ENCODE measurements around the gene TBX18. TPM values are rescaled to one million over a fixed set of nuclear protein-coding genes. Genes with fewer than 3 reads are reported as not detected.

Gene TBX18
- total and polyA plus RNA-seq, 4 donors = 7.9 to 32.8 (median 19.0) TPM

- no peaks in the 10 kb centered on the region for H3K36me3 ChIP-seq (ENCODE audit: control insufficient read depth, insufficient read depth, low read length)
- H3K27ac ChIP-seq (ENCODE audit: low read depth, low read length) = no peak overlapping the region
- no peaks in the 10 kb centered on the region for H3K9me3 ChIP-seq (ENCODE audit: control insufficient read depth, insufficient read depth, low read length)
- WGBS (ENCODE audit: insufficient coverage) = 82% methylated on average over 4 of the region's 4 CpGs
- DNase-seq (ENCODE audit: low read depth in 4 of 6, low spot score in 6 of 6) = no peak
- no peaks in the 10 kb centered on the region for H3K27me3 ChIP-seq (ENCODE audit: control insufficient read depth, insufficient read depth, low read length)
- H3K4me3 ChIP-seq (ENCODE audit: low read depth, low read length) = no peak overlapping the region
- H3K4me1 ChIP-seq (ENCODE audit: control insufficient read depth, insufficient read depth, low read length) = no peaks in the 10 kb centered on the region
These were observed 99.0 kb downstream of the TBX18 start for GRCh38 chr6:84665401-84665800.

DNA sequence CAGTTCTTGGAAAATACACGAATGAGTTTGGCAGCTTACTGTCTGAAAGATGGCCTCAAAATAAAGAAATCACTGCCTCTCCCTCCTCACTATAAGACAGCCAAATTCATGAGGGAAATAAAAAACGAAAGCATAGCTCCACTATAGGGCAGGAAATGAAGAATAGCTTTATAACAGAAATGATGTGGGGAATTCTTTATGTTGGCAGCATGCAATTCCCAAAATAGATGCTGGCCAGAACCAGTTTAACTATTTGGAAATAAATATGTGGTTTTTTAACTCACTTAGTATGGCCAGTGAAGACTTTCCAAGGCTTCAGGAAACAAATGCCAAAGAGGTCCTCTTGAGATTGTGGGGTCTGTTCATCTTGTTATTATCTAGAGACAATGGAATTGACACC is 100.5 kb downstream of the TBX18 start:
- Histone ChIP-seq H3K4me3 (ENCODE audit: low read depth, low read length) (no peak overlapping the region), H3K4me1 (ENCODE audit: control insufficient read depth, insufficient read depth, low read length) (no peaks in the 10 kb centered on the region), H3K36me3 (ENCODE audit: control insufficient read depth, insufficient read depth, low read length) (no peaks in the 10 kb centered on the region), H3K9me3 (ENCODE audit: control insufficient read depth, insufficient read depth, low read length) (no peaks in the 10 kb centered on the region), H3K27me3 (ENCODE audit: control insufficient read depth, insufficient read depth, low read length) (no peaks in the 10 kb centered on the region), H3K27ac (ENCODE audit: low read depth, low read length) (no peak overlapping the region)
- WGBS (ENCODE audit: insufficient coverage) = no CpG with 5 or more reads among the region's 2 CpGs
- DNase-seq (ENCODE audit: low read depth in 4 of 6, low spot score in 6 of 6) = peak in 1 of 6 donors; percentile 18

GRCh38 chr6:84657486-84657885 is 106.9 kb downstream of the TBX18 start:
- WGBS (ENCODE audit: insufficient coverage) = 100% methylated on average over 1 of the region's 2 CpGs
- Histone ChIP-seq H3K27ac (ENCODE audit: low read depth, low read length) (no peak overlapping the region), H3K4me3 (ENCODE audit: low read depth, low read length) (no peak overlapping the region)

GRCh38 chr6:84657025-84657424 is 107.4 kb downstream of the TBX18 start:
- Histone ChIP-seq H3K27me3 (ENCODE audit: control insufficient read depth, insufficient read depth, low read length) (no peaks in the 10 kb centered on the region), H3K4me1 (ENCODE audit: control insufficient read depth, insufficient read depth, low read length) (no peaks in the 10 kb centered on the region)

More at GRCh38 chr6:84657486-84657885, 106.9 kb downstream of the TBX18 start:
- no peaks in the 10 kb centered on the region for H3K27me3 ChIP-seq (ENCODE audit: control insufficient read depth, insufficient read depth, low read length)
- no peaks in the 10 kb centered on the region for H3K36me3 ChIP-seq (ENCODE audit: control insufficient read depth, insufficient read depth, low read length)
- H3K4me1 ChIP-seq (ENCODE audit: control insufficient read depth, insufficient read depth, low read length) = no peaks in the 10 kb centered on the region
- no peaks in the 10 kb centered on the region for H3K9me3 ChIP-seq (ENCODE audit: control insufficient read depth, insufficient read depth, low read length)
- DNase-seq (ENCODE audit: low read depth in 4 of 6, low spot score in 6 of 6) = no peak

DNA sequence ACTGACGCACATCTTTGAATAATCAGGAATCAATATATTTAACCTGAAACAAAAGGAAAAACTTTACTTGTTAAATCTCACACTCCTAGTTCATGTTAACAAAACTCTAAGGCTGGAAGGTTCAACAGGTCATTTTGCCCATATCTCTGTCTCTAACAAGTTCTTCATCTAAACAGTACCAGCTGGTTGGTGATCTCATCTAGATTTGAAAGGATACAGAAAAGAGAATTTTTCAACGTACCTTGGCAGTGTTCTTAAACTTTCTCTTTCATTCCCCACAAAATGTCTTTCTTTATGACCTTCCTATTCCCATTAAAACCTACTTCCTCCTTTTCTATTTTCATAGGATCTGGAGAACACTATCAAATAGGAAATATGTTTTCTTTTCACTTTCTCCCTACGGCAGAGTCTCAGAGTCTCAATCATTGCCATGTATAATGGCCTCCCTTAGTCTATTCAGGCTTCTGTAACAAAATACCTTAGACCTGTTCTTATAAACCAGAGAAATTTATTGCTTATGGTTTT is 111.3 kb downstream of the TBX18 start:
- Histone ChIP-seq H3K9me3 (ENCODE audit: control insufficient read depth, insufficient read depth, low read length) (no peaks in the 10 kb centered on the region), H3K4me1 (ENCODE audit: control insufficient read depth, insufficient read depth, low read length) (no peaks in the 10 kb centered on the region), H3K36me3 (ENCODE audit: control insufficient read depth, insufficient read depth, low read length) (no peaks in the 10 kb centered on the region), H3K27me3 (ENCODE audit: control insufficient read depth, insufficient read depth, low read length) (no peaks in the 10 kb centered on the region), H3K27ac (ENCODE audit: low read depth, low read length) (no peak overlapping the region), H3K4me3 (ENCODE audit: low read depth, low read length) (no peak overlapping the region)
- no CpG with 5 or more reads among the region's 3 CpGs for WGBS (ENCODE audit: insufficient coverage)
- no peak for DNase-seq (ENCODE audit: low read depth in 4 of 6, low spot score in 6 of 6)

More at GRCh38 chr6:84657025-84657424, 107.4 kb downstream of the TBX18 start:
- Histone ChIP-seq H3K36me3 (ENCODE audit: control insufficient read depth, insufficient read depth, low read length) (no peaks in the 10 kb centered on the region), H3K27ac (ENCODE audit: low read depth, low read length) (no peak overlapping the region), H3K9me3 (ENCODE audit: control insufficient read depth, insufficient read depth, low read length) (no peaks in the 10 kb centered on the region), H3K4me3 (ENCODE audit: low read depth, low read length) (no peak overlapping the region)
- no peak for DNase-seq (ENCODE audit: low read depth in 4 of 6, low spot score in 6 of 6)
- WGBS (ENCODE audit: insufficient coverage) = 88% methylated on average over 1 of the region's 2 CpGs

- DNase-seq (ENCODE audit: low read depth in 4 of 6, low spot score in 6 of 6) = peak in 2 of 6 donors; percentile 15 to 60
- no peak overlapping the region for H3K4me3 ChIP-seq (ENCODE audit: low read depth, low read length)
- no peaks in the 10 kb centered on the region for H3K9me3 ChIP-seq (ENCODE audit: control insufficient read depth, insufficient read depth, low read length)
- no peaks in the 10 kb centered on the region for H3K36me3 ChIP-seq (ENCODE audit: control insufficient read depth, insufficient read depth, low read length)
- 40% methylated on average over 1 of the region's 3 CpGs for WGBS (ENCODE audit: insufficient coverage)
- no peak overlapping the region for H3K27ac ChIP-seq (ENCODE audit: low read depth, low read length)
- H3K4me1 ChIP-seq (ENCODE audit: control insufficient read depth, insufficient read depth, low read length) = no peaks in the 10 kb centered on the region
- H3K27me3 ChIP-seq (ENCODE audit: control insufficient read depth, insufficient read depth, low read length) = no peaks in the 10 kb centered on the region
These were observed 111.9 kb downstream of the TBX18 start for GRCh38 chr6:84652356-84653026.

- no peak for DNase-seq (ENCODE audit: low read depth in 4 of 6, low spot score in 6 of 6)
- WGBS (ENCODE audit: insufficient coverage) = no CpG with 5 or more reads among the region's 1 CpG
These were observed 112.8 kb downstream of the TBX18 start for GRCh38 chr6:84651583-84651982.

GRCh38 chr6:84648444-84648843 is 116.0 kb downstream of the TBX18 start:
- H3K27me3 ChIP-seq (ENCODE audit: control insufficient read depth, insufficient read depth, low read length) = no peaks in the 10 kb centered on the region
- H3K36me3 ChIP-seq (ENCODE audit: control insufficient read depth, insufficient read depth, low read length) = no peaks in the 10 kb centered on the region
- H3K9me3 ChIP-seq (ENCODE audit: control insufficient read depth, insufficient read depth, low read length) = no peaks in the 10 kb centered on the region
- no peak overlapping the region for H3K4me3 ChIP-seq (ENCODE audit: low read depth, low read length)
- H3K4me1 ChIP-seq (ENCODE audit: control insufficient read depth, insufficient read depth, low read length) = no peaks in the 10 kb centered on the region
- H3K27ac ChIP-seq (ENCODE audit: low read depth, low read length) = no peak overlapping the region
- DNase-seq (ENCODE audit: low read depth in 4 of 6, low spot score in 6 of 6) = no peak

More at GRCh38 chr6:84651583-84651982, 112.8 kb downstream of the TBX18 start:
- Histone ChIP-seq H3K27me3 (ENCODE audit: control insufficient read depth, insufficient read depth, low read length) (no peaks in the 10 kb centered on the region), H3K4me3 (ENCODE audit: low read depth, low read length) (no peak overlapping the region), H3K4me1 (ENCODE audit: control insufficient read depth, insufficient read depth, low read length) (no peaks in the 10 kb centered on the region), H3K9me3 (ENCODE audit: control insufficient read depth, insufficient read depth, low read length) (no peaks in the 10 kb centered on the region), H3K36me3 (ENCODE audit: control insufficient read depth, insufficient read depth, low read length) (no peaks in the 10 kb centered on the region), H3K27ac (ENCODE audit: low read depth, low read length) (no peak overlapping the region)

GRCh38 chr6:84645563-84646266 is 118.7 kb downstream of the TBX18 start:
- 60% methylated on average over 1 of the region's 4 CpGs for WGBS (ENCODE audit: insufficient coverage)
- H3K4me1 ChIP-seq (ENCODE audit: control insufficient read depth, insufficient read depth, low read length) = no peaks in the 10 kb centered on the region
- no peak overlapping the region for H3K4me3 ChIP-seq (ENCODE audit: low read depth, low read length)
- no peaks in the 10 kb centered on the region for H3K27me3 ChIP-seq (ENCODE audit: control insufficient read depth, insufficient read depth, low read length)
- no peaks in the 10 kb centered on the region for H3K36me3 ChIP-seq (ENCODE audit: control insufficient read depth, insufficient read depth, low read length)
- H3K9me3 ChIP-seq (ENCODE audit: control insufficient read depth, insufficient read depth, low read length) = no peaks in the 10 kb centered on the region
- no peak for DNase-seq (ENCODE audit: low read depth in 4 of 6, low spot score in 6 of 6)
- no peak overlapping the region for H3K27ac ChIP-seq (ENCODE audit: low read depth, low read length)

GRCh38 chr6:84645000-84645399 is 119.4 kb downstream of the TBX18 start:
- no peaks in the 10 kb centered on the region for H3K4me1 ChIP-seq (ENCODE audit: control insufficient read depth, insufficient read depth, low read length)
- no peak overlapping the region for H3K4me3 ChIP-seq (ENCODE audit: low read depth, low read length)
- H3K27me3 ChIP-seq (ENCODE audit: control insufficient read depth, insufficient read depth, low read length) = no peaks in the 10 kb centered on the region

More at GRCh38 chr6:84645000-84645399, 119.4 kb downstream of the TBX18 start:
- Histone ChIP-seq H3K9me3 (ENCODE audit: control insufficient read depth, insufficient read depth, low read length) (no peaks in the 10 kb centered on the region), H3K27ac (ENCODE audit: low read depth, low read length) (no peak overlapping the region), H3K36me3 (ENCODE audit: control insufficient read depth, insufficient read depth, low read length) (no peaks in the 10 kb centered on the region)
- DNase-seq (ENCODE audit: low read depth in 4 of 6, low spot score in 6 of 6) = no peak
